HepG2 (cell line): ENCODE measurements around the gene OR2T27. TPM values are rescaled to one million over a fixed set of nuclear protein-coding genes. Genes with fewer than 3 reads are reported as not detected.

Experiments
- ATAC-seq: fragments of 200-7000 bp; cut with Tn5 transposase; 3 replicates; pipeline ENCODE4 v1.9.1; 2020; ENCODE audit warnings: mild to moderate bottlenecking, moderate library complexity
- BruUV-seq: library from RNA; stranded (reverse); fragments of 400-500 nt; replicated peaks from 2 replicates; lab custom pipeline; 2021; lab: Mats Ljungman, UMichigan
- CTCF ChIA-PET: fragments of 300-600 bp; formaldehyde crosslinking; extraction: SDS; loops from one replicate; lab custom pipeline; 2021; ENCODE audit warnings: low total read pairs, inconsistent platforms, low intra/inter-chr PET ratio; lab: Yijun Ruan, JAX
- POLR2A ChIA-PET: fragments of 350-600 bp; sonication (Branson Sonifier 250); formaldehyde crosslinking; loops from one replicate; lab custom pipeline; 2020; ENCODE audit warnings: antibody characterized with exemption, inconsistent platforms; lab: Yijun Ruan, JAX
- DNase-seq: peaks from one replicate; pipeline ENCODE4 v3.0.0-alpha.2; 2015; ENCODE audit warnings: low spot score
- FAIRE-seq: peaks from 3 replicates; lab custom pipeline; 2011; peaks lifted over from hg19 to GRCh38; lab: Jason Lieb, UNC
- H2AFZ ChIP-seq: one replicate; pipeline ENCODE4 v1.6.1; 2011; ENCODE audit warnings: low read length, inconsistent platforms
- H3K27ac ChIP-seq: fragments of 300-600 bp; 3 replicates; pipeline ENCODE4 v1.8.0; 2011; ENCODE audit warnings: mixed run types, mild to moderate bottlenecking, mixed read lengths, low read length, inconsistent platforms; ENCODE audit not compliant: insufficient read depth; ENCODE audit errors: extremely low read length
- H3K27me3 ChIP-seq, 2 experiments: fragments of 200-600 bp in 1 of 2; 2 replicates in 1 of 2; 3 replicates in 1 of 2; pipeline versions ENCODE4 v1.6.0 to v1.8.0; 2011; ENCODE audit warnings: low read length in 2 of 2, mild to moderate bottlenecking in 2 of 2, moderate library complexity in 2 of 2, inconsistent platforms in 1 of 2; ENCODE audit not compliant: insufficient read depth in 2 of 2, control insufficient read depth in 1 of 2
- H3K36me3 ChIP-seq, 2 experiments: fragments of 200-600 bp in 1 of 2; replicated peaks in 1 of 2; 2 replicates in 1 of 2; 3 replicates in 1 of 2; pipeline versions ENCODE4 v1.5.1 to v1.8.0; 2011; ENCODE audit warnings: low read length in 2 of 2, inconsistent platforms in 1 of 2; ENCODE audit not compliant: insufficient read depth in 2 of 2, control insufficient read depth in 1 of 2
- H3K4me1 ChIP-seq: 2 replicates; pipeline ENCODE4 v1.5.1; 2012; ENCODE audit warnings: low read length, inconsistent platforms; ENCODE audit not compliant: insufficient read depth
- H3K4me2 ChIP-seq: 2 replicates; pipeline ENCODE4 v1.6.0; 2011; ENCODE audit warnings: low read depth, low read length, inconsistent platforms
- H3K4me3 ChIP-seq, 3 experiments: fragments of 200-600 bp in 1 of 3; sonication (generic), shearing (Covaris generic) in 1 of 3; replicated peaks in 1 of 3; 2 replicates each; pipeline ENCODE4 v1.5.1; 2011 to 2016; ENCODE audit warnings: low read length in 3 of 3, inconsistent platforms in 2 of 3, low read depth in 2 of 3, mild to moderate bottlenecking in 2 of 3, control low read depth in 1 of 3, mixed read lengths in 1 of 3; ENCODE audit not compliant: insufficient read depth in 1 of 3
- H3K79me2 ChIP-seq: one replicate; pipeline ENCODE4 v1.6.1; 2011; ENCODE audit warnings: low read length, inconsistent platforms; ENCODE audit not compliant: insufficient read depth
- H3K9ac ChIP-seq: 2 replicates; pipeline ENCODE4 v1.6.0; 2011; ENCODE audit warnings: mild to moderate bottlenecking, low read depth, low read length, inconsistent platforms; ENCODE audit not compliant: insufficient read depth
- H3K9me3 ChIP-seq: 2 replicates; pipeline ENCODE4 v1.5.1; 2012; ENCODE audit warnings: mild to moderate bottlenecking, low read length
- H4K20me1 ChIP-seq: 2 replicates; pipeline ENCODE4 v1.6.0; 2011; ENCODE audit warnings: inconsistent platforms, mild to moderate bottlenecking, low read length, moderate library complexity; ENCODE audit not compliant: insufficient read depth
- CENPX ChIP-seq: sonication (generic); formaldehyde crosslinking; IDR thresholded peaks from 2 replicates; pipeline ENCODE4 v1.9.0; 2021; ENCODE audit warnings: mild to moderate bottlenecking, missing genetic modification reagents, moderate library complexity
- CHD4 ChIP-seq: fragments of 200-600 bp; sonication (generic); IDR thresholded peaks from 2 replicates; pipeline ENCODE4 v1.7.0; 2017; ENCODE audit warnings: mild to moderate bottlenecking, low read length, borderline replicate concordance
- CTCF ChIP-seq: sonication (generic); formaldehyde crosslinking; IDR thresholded peaks from 2 replicates; pipeline ENCODE4 v1.5.0; 2020; ENCODE audit warnings: mild to moderate bottlenecking, missing genetic modification reagents, moderate library complexity
- GTF2F1 ChIP-seq: fragments of 150-350 bp; IDR thresholded peaks from 2 replicates; pipeline ENCODE4 v1.6.1; 2014; ENCODE audit warnings: low read length
- PHF5A ChIP-seq: IDR thresholded peaks from one replicate; pipeline ENCODE4 v1.6.1; 2018; ENCODE audit warnings: low read depth, missing genetic modification reagents; ENCODE audit not compliant: unreplicated experiment
- PRPF4 ChIP-seq: fragments of 200-400 bp; formaldehyde crosslinking; IDR thresholded peaks from 2 replicates; pipeline ENCODE4 v1.6.1; 2016; ENCODE audit warnings: low read length, low read depth; ENCODE audit not compliant: poor library complexity, severe bottlenecking
- SMC3 ChIP-seq: IDR thresholded peaks from 2 replicates; pipeline ENCODE4 v1.6.1; 2011; ENCODE audit warnings: low read length, improper control_type of control experiment
- STAG1 ChIP-seq: sonication (generic); formaldehyde crosslinking; IDR thresholded peaks from 2 replicates; pipeline ENCODE4 v1.4.0; 2020; ENCODE audit warnings: missing genetic modification reagents
- YEATS4 ChIP-seq: sonication (generic); formaldehyde crosslinking; IDR thresholded peaks from 2 replicates; pipeline ENCODE4 v1.4.0; 2020; ENCODE audit warnings: missing genetic modification reagents, borderline replicate concordance
- ZNF292 ChIP-seq: sonication (generic); formaldehyde crosslinking; IDR thresholded peaks from 2 replicates; pipeline ENCODE4 v1.8.1; 2022; ENCODE audit warnings: mild to moderate bottlenecking, low read depth, missing genetic modification reagents, borderline replicate concordance
- ZNF512B ChIP-seq: sonication (generic); formaldehyde crosslinking; IDR thresholded peaks from 2 replicates; pipeline ENCODE4 v1.5.1; 2020; ENCODE audit warnings: missing genetic modification reagents, mild to moderate bottlenecking, borderline replicate concordance
- ZNF563 ChIP-seq: sonication (generic); formaldehyde crosslinking; IDR thresholded peaks from 2 replicates; pipeline ENCODE4 v1.8.0; 2022; ENCODE audit warnings: mild to moderate bottlenecking, moderate library complexity, missing genetic modification reagents
- ZNF770 ChIP-seq: sonication (generic); formaldehyde crosslinking; IDR thresholded peaks from 2 replicates; pipeline ENCODE4 v1.5.0; 2020; ENCODE audit warnings: mild to moderate bottlenecking, missing genetic modification reagents
- WGBS: methylation state at CpG from one replicate; pipeline ENCODE4 v1.1.6; 2017; ENCODE audit warnings: low lambda C conversion rate; 5-methylcytosine and 5-hydroxymethylcytosine counted together
- in situ Hi-C: cut with HindIII; loops from 2 replicates; pipeline ENCODE4 v1.10.0; 2017; ENCODE audit warnings: low pct_unique_long_range_greater_than_20kb; ENCODE audit not compliant: extremely low pct_ligation_motif_present
- intact Hi-C: fragments of 100-400 bp; cut with micrococcal nuclease; formaldehyde crosslinking; loops from one replicate; pipeline ENCODE4 v1.10.0; 2022; ENCODE audit not compliant: unreplicated experiment
- polyA plus RNA-seq, 8 experiments: library from polyadenylated mRNA; depleted of rRNA in 3 of 8; stranded (reverse) in 7 of 8; unstranded in 1 of 8; fragments of >200 nt; fragmentation: Illumina TruSeq in 4 of 8; extraction: Trizol in 4 of 8; gene quantifications; 2 replicates each; pipeline versions ENCODE4 v1.2.1 to v1.2.3, GENCODE V29; 2011 to 2016; ENCODE audit warnings: low read depth in 4 of 8, missing spikeins in 1 of 8, mixed read lengths in 1 of 8; ENCODE audit not compliant: insufficient read depth in 1 of 8
- total RNA-seq, 5 experiments: library from RNA; depleted of rRNA; stranded (reverse); fragments of >200 nt; fragmentation: Illumina TruSeq; extraction: Trizol; gene quantifications; 2 replicates each; pipeline ENCODE4 v1.2.3, GENCODE V29; 2016; ENCODE audit warnings: low read depth in 1 of 5

OR2T27 gene
- total and polyA plus RNA-seq, 2 of the 13 experiments (the other 11 are each of a cell fraction or from before 2014, with no cell fraction given): not detected

GRCh38 chr1:248625166-248625565 is 30.2 kb downstream of the OR2T27 start (continued):
- TF ChIP-seq ZNF770 (CRISPR knock-in tag) (no peak), PHF5A (CRISPR knock-in tag) (no peak), GTF2F1 (no peak), ZNF512B (CRISPR knock-in tag) (no peak), YEATS4 (CRISPR knock-in tag) (no peak), CHD4 (no peak)

GRCh38 chr1:248622570-248623001 is 32.7 kb downstream of the OR2T27 start:
- BruUV-seq: no TSS peak
- H4K20me1 ChIP-seq: no peaks in the 10 kb centered on the region
- no peak overlapping the region for H3K27ac ChIP-seq
- FAIRE-seq (peak; percentile 58), DNase-seq (peak; percentile 44), ATAC-seq (peak; percentile 86)
- 29% methylated on average over 4 of the region's 4 CpGs for WGBS
- no peak overlapping the region for H2AFZ ChIP-seq
- ChIA-PET POLR2A (no interaction called here), CTCF (interaction anchor here (0.7 to 3.9 kb wide), 4 partner anchors 64 to 185 kb away, joined by 3 to 33 read pairs (median 8); no protein-coding TSS in a partner anchor)
- TF ChIP-seq SMC3 (peak; percentile 76), PRPF4 (no peak), ZNF563 (CRISPR knock-in tag) (no peak), ZNF292 (CRISPR knock-in tag) (no peak), STAG1 (CRISPR knock-in tag) (peak; percentile 70), CENPX (CRISPR knock-in tag) (no peak), CTCF (CRISPR knock-in tag) (peak; percentile 71)
- no peaks in the 10 kb centered on the region for H3K4me1 ChIP-seq
- no peaks in the 10 kb centered on the region; a peak in 1 of 5 replicates for H3K27me3 ChIP-seq
- no peaks in the 10 kb centered on the region for H3K36me3 ChIP-seq
- no peaks in the 10 kb centered on the region for H3K79me2 ChIP-seq
- no peak overlapping the region for H3K9ac ChIP-seq
- H3K4me2 ChIP-seq: no peak overlapping the region
- no peaks in the 10 kb centered on the region for H3K9me3 ChIP-seq
- in situ Hi-C loops: loop anchor here (10.0 kb wide), 1 partner anchor 72 kb away; no protein-coding TSS in a partner anchor
- intact Hi-C loops: loop anchor here (1.0 kb wide), 2 partner anchors 65 to 185 kb away; no protein-coding TSS in a partner anchor
- H3K4me3 ChIP-seq: no peak overlapping the region
